Peyer's patch (tissue), 4 donors: ENCODE measurements around the gene SPRING1.

Experiments used
- CTCF ChIP-seq, 6 experiments: fragments of 450-650 bp in 4 of 6; fragments of 200-600 bp in 2 of 6; sonication (generic) in 1 of 6; IDR thresholded peaks; one replicate each; pipeline ENCODE4 v1.5.1; 2017 to 2019; ENCODE audit warnings: antibody characterized with exemption in 6 of 6, mild to moderate bottlenecking in 3 of 6, moderate library complexity in 1 of 6
- POLR2A ChIP-seq, 2 donors: fragments of 450-650 bp; IDR thresholded peaks; one replicate each; pipeline ENCODE4 v1.5.1; 2017; ENCODE audit warnings: antibody characterized with exemption in 2 of 2, mild to moderate bottlenecking in 2 of 2, moderate library complexity in 2 of 2

- TF ChIP-seq CTCF (IDR thresholded peaks at IDR 0.05), result no peak
- TF ChIP-seq POLR2A (IDR thresholded peaks at IDR 0.05), result no peak
Observed at GRCh38 chr12:116698554-116699075, 39.3 kb downstream of the SPRING1 start.
